Left lobe of liver (tissue), 2 donors: ENCODE data around the gene PROKR1. TPM values are rescaled to one million over a fixed set of nuclear protein-coding genes. Genes with fewer than 3 reads are reported as not detected.

Experiments used
- ATAC-seq: fragments of 200-7000 bp; cut with Tn5 transposase; one replicate; pipeline ENCODE4 v1.9.1; 2020; ENCODE audit warnings: mild to moderate bottlenecking, moderate library complexity
- DNase-seq: peaks from one replicate; pipeline ENCODE4 v3.0.0-alpha.2; 2020; ENCODE audit warnings: low spot score
- total RNA-seq: library from RNA; stranded (reverse); gene quantifications from one replicate; pipeline ENCODE4 v1.2.1, GENCODE V29; 2021
- donor health status: DM: no; HTN: no; CAD: no; lungs with moderate emphysema.
- donor health status: DM: no; HTN: yes; CAD: no.

Gene PROKR1
- total RNA-seq, 1 donor from 2014 or later = 0.05 TPM

DNA sequence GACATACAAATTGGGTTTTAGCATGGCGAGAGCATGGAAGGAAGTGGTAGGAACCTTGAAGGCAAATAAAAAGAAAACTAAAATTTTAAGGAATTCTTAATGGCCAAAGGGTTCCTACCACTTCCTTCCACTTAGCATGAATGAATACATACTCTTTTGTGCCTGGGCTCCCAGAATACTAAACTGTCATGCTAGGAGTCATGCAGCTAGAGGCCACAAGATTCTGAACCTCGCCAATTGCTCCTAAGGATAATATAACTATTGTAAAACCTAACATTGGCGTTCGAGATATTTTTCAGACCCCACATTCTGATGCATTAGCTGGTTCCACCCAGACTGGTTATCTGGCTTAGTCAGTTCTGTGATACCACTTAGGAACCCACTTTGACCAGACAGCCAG lies 52.6 kb downstream of the PROKR1 start:
- DNase-seq (no peak), ATAC-seq (no peak)

DNA sequence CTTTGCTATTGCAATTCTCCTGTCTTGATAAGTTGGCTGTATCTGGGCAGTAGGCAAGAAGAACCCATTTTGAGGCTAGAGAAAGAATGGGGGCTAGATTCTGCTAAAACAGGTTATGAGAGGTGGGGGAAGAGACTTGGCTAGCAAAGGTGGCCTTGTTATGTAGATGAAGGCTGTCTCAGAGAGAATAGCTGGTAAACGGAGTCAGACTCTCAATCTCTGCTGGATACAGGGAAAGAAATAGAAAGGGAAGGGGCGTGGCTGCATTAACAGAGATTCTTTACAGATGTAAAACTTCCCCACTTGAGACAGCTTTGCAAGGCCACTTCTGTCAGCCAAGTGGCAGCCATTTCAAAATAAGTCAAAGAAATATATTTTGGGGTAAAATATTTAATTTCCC lies 53.2 kb downstream of the PROKR1 start:
- ATAC-seq (no peak), DNase-seq (no peak)

DNA sequence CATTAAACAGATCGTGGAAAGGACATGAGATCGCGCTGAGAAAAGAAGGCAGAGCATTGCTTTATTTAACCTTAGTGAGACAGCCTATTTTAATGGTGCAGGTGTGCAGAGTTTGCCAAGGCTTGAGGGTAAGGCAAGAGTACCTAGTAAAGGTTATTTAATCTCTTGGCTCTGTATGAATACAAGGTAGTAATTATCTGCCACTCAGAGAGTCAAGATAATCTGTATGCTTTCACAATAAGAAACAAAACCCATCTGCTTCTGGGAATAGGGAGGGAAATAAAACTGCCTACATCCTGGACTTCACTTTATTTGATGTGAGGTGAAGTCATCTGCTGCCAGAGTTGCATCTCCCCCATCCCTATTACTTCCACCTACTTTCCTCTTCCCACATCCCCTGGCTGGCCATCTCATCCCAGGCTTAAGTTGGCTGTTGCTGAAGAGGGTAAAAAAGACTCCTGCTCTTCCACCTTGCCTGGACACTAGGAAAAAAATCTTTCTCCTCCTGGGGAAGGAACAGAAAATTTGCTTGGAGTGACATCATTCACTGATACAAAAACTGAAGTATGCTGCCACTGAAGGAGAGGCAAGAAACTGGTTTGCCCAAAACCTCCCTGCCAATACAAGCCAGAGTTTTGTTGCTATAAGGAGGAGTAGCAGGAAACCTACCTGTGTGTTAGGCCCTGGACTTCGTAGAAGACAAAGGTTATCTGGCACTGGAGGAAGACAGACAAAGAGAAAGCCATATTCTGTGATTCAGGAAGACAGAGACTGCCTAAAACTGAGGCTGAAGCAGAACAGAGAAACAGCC lies 55.4 kb downstream of the PROKR1 start:
- no peak for DNase-seq
- ATAC-seq = no peak

DNA sequence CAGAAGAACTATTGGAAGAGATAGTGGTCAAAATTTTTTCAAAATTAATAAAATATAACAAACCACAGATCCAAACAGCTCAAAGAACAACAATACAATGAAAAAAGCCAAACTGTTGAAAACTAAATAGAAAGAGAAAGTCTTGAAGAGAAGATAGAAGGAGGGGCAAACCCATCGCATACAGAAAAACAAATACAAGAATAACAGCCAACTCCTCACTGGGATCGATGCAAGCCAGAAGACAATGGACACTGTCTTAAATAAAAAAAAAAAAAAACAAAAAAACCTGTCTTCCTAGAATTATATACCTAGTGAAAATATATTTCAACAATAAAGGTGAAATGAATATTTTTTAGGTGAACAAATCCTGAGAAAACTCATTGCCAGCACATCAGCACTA lies 57.2 kb downstream of the PROKR1 start:
- no peak for DNase-seq
- ATAC-seq = no peak

DNA sequence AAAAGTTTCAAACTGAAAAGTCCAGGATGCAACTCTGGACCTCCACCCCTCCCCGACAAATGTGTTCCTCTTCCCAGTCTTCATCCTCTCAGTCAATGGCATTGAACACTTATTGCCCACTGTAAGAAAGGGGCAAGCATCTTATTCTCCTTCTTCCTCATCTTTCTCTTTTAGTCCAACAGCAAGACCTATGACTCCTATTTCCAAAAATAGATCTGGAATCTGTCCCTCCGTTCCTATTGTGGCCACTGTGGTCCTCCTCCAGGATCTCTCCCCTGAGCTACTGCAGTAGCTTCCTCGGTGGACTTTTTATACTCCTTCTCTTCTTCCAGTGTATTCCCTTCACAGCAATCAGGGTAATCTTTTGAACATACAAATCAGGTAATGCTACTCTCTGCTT lies 63.3 kb downstream of the PROKR1 start:
- ATAC-seq (no peak), DNase-seq (no peak)

Other genes with a start within 250 kb of the PROKR1 start
- 1.3 TPM for gene FBXO48, start 176.3 kb upstream of the PROKR1 start, total RNA-seq
- gene APLF, start 176.0 kb upstream of the PROKR1 start, total RNA-seq = 1.1 TPM
- gene ARHGAP25, start 91.2 kb downstream of the PROKR1 start, total RNA-seq = 4.7 TPM
- 6.1 TPM for gene BMP10, start 227.8 kb downstream of the PROKR1 start, total RNA-seq